K562 (cell line): Measurements from ENCODE around the gene AK2. TPM values are rescaled to one million over a fixed set of nuclear protein-coding genes. Genes with fewer than 3 reads are reported as not detected.

Experiments
- CEBPB ChIP-seq: fragments of 450-650 bp; IDR thresholded peaks from 2 replicates; pipeline ENCODE4 v1.6.1; 2016; ENCODE audit warnings: missing genetic modification characterization, missing compliant biosample characterization
- CHD4 ChIP-seq: fragments of 200-600 bp; sonication (generic); IDR thresholded peaks from 3 replicates; pipeline ENCODE4 v1.6.1; 2012; ENCODE audit warnings: low read depth, mild to moderate bottlenecking, mixed read lengths, low read length, inconsistent platforms; ENCODE audit not compliant: insufficient read depth, insufficient replicate concordance, poor library complexity, severe bottlenecking
- CLOCK ChIP-seq: fragments of 250-450 bp; sonication (Bioruptor Pico); IDR thresholded peaks from 2 replicates; pipeline ENCODE4 v1.4.0; 2020; ENCODE audit warnings: mild to moderate bottlenecking, moderate library complexity, borderline replicate concordance
- EZH2 ChIP-seq: IDR thresholded peaks from 2 replicates; pipeline ENCODE4 v1.6.1; 2012; ENCODE audit warnings: low read depth, mild to moderate bottlenecking, inconsistent platforms, low read length, borderline replicate concordance
- GTF2B ChIP-seq: IDR thresholded peaks from 2 replicates; pipeline ENCODE4 v1.6.1; 2011; ENCODE audit not compliant: insufficient read length; ENCODE audit errors: extremely low read depth
- HINFP ChIP-seq: fragments of 450-650 bp; conservative IDR thresholded peaks from 2 replicates; pipeline ENCODE4 v1.6.1; 2016; ENCODE audit warnings: missing genetic modification characterization, low read depth, mild to moderate bottlenecking, control low read depth, missing compliant biosample characterization
- MTF1 ChIP-seq: fragments of 250-450 bp; sonication (Bioruptor Pico); IDR thresholded peaks from 2 replicates; pipeline ENCODE4 v1.9.0; 2021; ENCODE audit warnings: moderate library complexity, mild to moderate bottlenecking, inconsistent platforms, borderline replicate concordance
- MXD1 ChIP-seq: fragments of 250-450 bp; sonication (Bioruptor Pico); IDR thresholded peaks from 2 replicates; pipeline ENCODE4 v1.8.0; 2021; ENCODE audit warnings: borderline replicate concordance, mild to moderate bottlenecking, moderate library complexity; ENCODE audit not compliant: poor library complexity, severe bottlenecking
- NONO ChIP-seq, 2 experiments: fragments of 200-400 bp in 1 of 2; fragments of 450-650 bp in 1 of 2; formaldehyde crosslinking in 1 of 2; IDR thresholded peaks; 2 replicates each; pipeline ENCODE4 v1.6.1; 2017; ENCODE audit warnings: low read depth in 2 of 2, mild to moderate bottlenecking in 2 of 2, moderate library complexity in 2 of 2, low read length in 1 of 2
- PRDM10 ChIP-seq: fragments of 450-650 bp; IDR thresholded peaks from 2 replicates; pipeline ENCODE4 v1.6.1; 2018; ENCODE audit not compliant: partially characterized antibody
- RCOR1 ChIP-seq, 2 experiments: IDR thresholded peaks; 2 replicates each; pipeline ENCODE4 v1.6.1; 2012; ENCODE audit warnings: low read depth in 2 of 2, low read length in 2 of 2, borderline replicate concordance in 1 of 2, improper control_type of control experiment in 1 of 2
- ZBTB7A ChIP-seq: IDR thresholded peaks from 2 replicates; pipeline ENCODE4 v1.6.1; 2011; ENCODE audit warnings: low read depth, mild to moderate bottlenecking, low read length, moderate library complexity, borderline replicate concordance; ENCODE audit not compliant: control insufficient read depth
- ZNF57 ChIP-seq: fragments of 450-650 bp; formaldehyde crosslinking; IDR thresholded peaks from 2 replicates; pipeline ENCODE4 v1.4.0; 2020; ENCODE audit warnings: mild to moderate bottlenecking, moderate library complexity
- polyA plus RNA-seq, 8 experiments: library from polyadenylated mRNA; depleted of rRNA in 4 of 8; stranded (reverse) in 5 of 8; unstranded in 3 of 8; fragments of >200 nt; fragmentation: Nextera tagmentation in 2 of 8; fragmentation: Illumina TruSeq in 1 of 8; extraction: Ambion mirVana in 2 of 8; extraction: Trizol in 1 of 8; gene quantifications; 2 replicates each; pipeline versions ENCODE4 v1.2.1 to v1.2.3, GENCODE V29; 2011 to 2014; ENCODE audit warnings: inconsistent platforms in 1 of 8, missing spikeins in 1 of 8
- total RNA-seq, 7 experiments: library from RNA; depleted of rRNA in 6 of 7; stranded (reverse); fragments of >200 nt in 6 of 7; fragmentation: Illumina TruSeq in 2 of 7; extraction: Trizol in 2 of 7; gene quantifications; 2 replicates each; pipeline versions ENCODE4 v1.2.1 to v1.2.3, GENCODE V29; 2011 to 2021; ENCODE audit warnings: low replicate concordance in 1 of 7

The AK2 gene
- total and polyA plus RNA-seq, 9 of the 15 experiments (the other 6 are each of a cell fraction or from before 2014, with no cell fraction given): 105 to 1,050 (median 509) TPM

GRCh38 chr1:33045814-33046213 lies 9.1 kb upstream of the AK2 start (continued):
- no peak for TF ChIP-seq HINFP (tag)
- TF ChIP-seq CHD4: no peak
- no peak for TF ChIP-seq ZBTB7A
- no peak for TF ChIP-seq CLOCK (CRISPR knock-in tag)
- TF ChIP-seq MTF1 (CRISPR knock-in tag): no peak
- TF ChIP-seq ZNF57 (CRISPR knock-in tag): no peak
- TF ChIP-seq RCOR1 (IDR thresholded peaks at IDR 0.05; ENCODE audit: borderline replicate concordance in 1 of 2, low read depth in 2 of 2, low read length in 2 of 2): peak in 1 of 2 experiments; percentile 79; a peak in 2 of 4 replicates
- no peak for TF ChIP-seq MXD1 (CRISPR knock-in tag)
- TF ChIP-seq PRDM10: no peak
- TF ChIP-seq CEBPB: peak; percentile 93
- no peak for TF ChIP-seq GTF2B
- no peak for TF ChIP-seq EZH2
- TF ChIP-seq NONO (IDR thresholded peaks at IDR 0.05; ENCODE audit: low read depth in 2 of 2, low read length in 1 of 2): no peak
